ENCODE data around the gene SBNO1. TPM values are rescaled to one million over a fixed set of nuclear protein-coding genes. Genes with fewer than 3 reads are reported as not detected.
A peak's percentile ranks its signal among the peaks of the same experiment; 100 is the strongest.

Gene SBNO1
- total and polyA plus RNA-seq, 4 donors: 4.7 to 28.5 (median 15.3) TPM

- TF ChIP-seq CTCF (IDR thresholded peaks at IDR 0.05; ENCODE audit: control extremely low read depth, extremely low read depth): peak; percentile 26
- peak overlapping the region; percentile 71 to 82 for H3K27ac ChIP-seq (ENCODE audit: low read depth in 1 of 2, low read length in 1 of 2)
- DNase-seq (peak; percentile 67 to 75 (median 75)), ATAC-seq (ENCODE audit: insufficient read depth, low FRiP score) (peak; percentile 79)
- H3K9me3 ChIP-seq (ENCODE audit: control insufficient read depth in 4 of 4, insufficient read depth in 3 of 4, low read length in 3 of 4): no peaks in the 10 kb centered on the region
- peaks cover 0 to 9% (median 0%) of the 10 kb centered on the region in 4 donors for H3K36me3 ChIP-seq (ENCODE audit: control insufficient read depth in 4 of 4, insufficient read depth in 4 of 4, low read length in 4 of 4)
- H3K4me3 ChIP-seq: peak overlapping the region; percentile 73
- no peak overlapping the region for H3K9ac ChIP-seq (ENCODE audit: insufficient read depth in 1 of 2, low read length in 2 of 2)
- WGBS, 2 donors: 0% methylated on average over 48 to 108 of the region's 108 CpGs
- no peaks in the 10 kb centered on the region for H3K27me3 ChIP-seq (ENCODE audit: control insufficient read depth in 3 of 3, insufficient read depth in 3 of 3, low read length in 2 of 3)
- H3K4me1 ChIP-seq (ENCODE audit: control insufficient read depth in 5 of 5, insufficient read depth in 5 of 5, low read length in 5 of 5): peaks cover 0 to 30% (median 15%) of the 10 kb centered on the region in 5 donors
Observed at GRCh38 chr12:123271001-123271668, 93.5 kb downstream of the SBNO1 start.

GRCh38 chr12:123270214-123271000 is 94.2 kb downstream of the SBNO1 start:
- H3K4me3 ChIP-seq: peak overlapping the region; percentile 73
- H3K36me3 ChIP-seq (ENCODE audit: control insufficient read depth in 4 of 4, insufficient read depth in 4 of 4, low read length in 4 of 4): peaks cover 0 to 13% (median 2%) of the 10 kb centered on the region in 4 donors
- no peaks in the 10 kb centered on the region for H3K9me3 ChIP-seq (ENCODE audit: control insufficient read depth in 4 of 4, insufficient read depth in 3 of 4, low read length in 3 of 4)
- no peak for TF ChIP-seq CTCF (IDR thresholded peaks at IDR 0.05; ENCODE audit: control extremely low read depth, extremely low read depth)
- peak overlapping the region; percentile 69 to 81 for H3K9ac ChIP-seq (ENCODE audit: insufficient read depth in 1 of 2, low read length in 2 of 2)
- H3K4me1 ChIP-seq (ENCODE audit: control insufficient read depth in 5 of 5, insufficient read depth in 5 of 5, low read length in 5 of 5): peaks cover 0 to 30% (median 15%) of the 10 kb centered on the region in 5 donors
- 1 to 2% methylated on average over 43 to 51 of the region's 51 CpGs for WGBS, 2 donors
- ATAC-seq (ENCODE audit: insufficient read depth, low FRiP score): no peak
- H3K27ac ChIP-seq (ENCODE audit: low read depth in 1 of 2, low read length in 1 of 2): peak overlapping the region; percentile 71 to 82
- DNase-seq: peak; percentile 50 to 65 (median 57)
- H3K27me3 ChIP-seq (ENCODE audit: control insufficient read depth in 3 of 3, insufficient read depth in 3 of 3, low read length in 2 of 3): no peaks in the 10 kb centered on the region

GRCh38 chr12:123269896-123270213 is 94.8 kb downstream of the SBNO1 start:
- Histone ChIP-seq H3K9me3 (ENCODE audit: control insufficient read depth in 4 of 4, insufficient read depth in 3 of 4, low read length in 3 of 4) (no peaks in the 10 kb centered on the region), H3K4me1 (ENCODE audit: control insufficient read depth in 5 of 5, insufficient read depth in 5 of 5, low read length in 5 of 5) (peaks cover 0 to 30% (median 15%) of the 10 kb centered on the region in 5 donors), H3K9ac (ENCODE audit: insufficient read depth in 1 of 2, low read length in 2 of 2) (peak overlapping the region; percentile 69 to 81), H3K27ac (ENCODE audit: low read depth in 1 of 2, low read length in 1 of 2) (peak overlapping the region; percentile 71 to 82), H3K4me3 (peak overlapping the region; percentile 21), H3K27me3 (ENCODE audit: control insufficient read depth in 3 of 3, insufficient read depth in 3 of 3, low read length in 2 of 3) (no peaks in the 10 kb centered on the region), H3K36me3 (ENCODE audit: control insufficient read depth in 4 of 4, insufficient read depth in 4 of 4, low read length in 4 of 4) (peaks cover 0 to 15% (median 2%) of the 10 kb centered on the region in 4 donors)
- ATAC-seq (ENCODE audit: insufficient read depth, low FRiP score) (no peak), DNase-seq (no peak)
- WGBS, 2 donors: 0 to 2% methylated on average over 7 of the region's 7 CpGs
- TF ChIP-seq CTCF (IDR thresholded peaks at IDR 0.05; ENCODE audit: control extremely low read depth, extremely low read depth): no peak
